Neural progenitor cell (in vitro differentiated cells): Measurements from ENCODE around the gene BCAS3. TPM values are rescaled to one million over a fixed set of nuclear protein-coding genes. Genes with fewer than 3 reads are reported as not detected.

Experiments
- DNase-seq: peaks from one replicate; pipeline ENCODE4 v3.0.0-alpha.2; 2016; ENCODE audit warnings: low spot score
- H2AFZ ChIP-seq: fragments of 200-600 bp; sonication (generic); replicated peaks from 2 replicates; pipeline ENCODE4 v1.6.1; 2016; ENCODE audit warnings: antibody characterized with exemption
- H3F3A ChIP-seq: fragments of 200-600 bp; sonication (generic); 2 replicates; pipeline ENCODE4 v1.6.1; 2016; ENCODE audit warnings: antibody characterized with exemption, low read depth
- H3K27ac ChIP-seq: fragments of 200-600 bp; sonication (generic); 2 replicates; pipeline ENCODE4 v1.5.1; 2016; ENCODE audit warnings: mild to moderate bottlenecking
- H3K27me3 ChIP-seq: fragments of 200-600 bp; sonication (generic); 2 replicates; pipeline ENCODE4 v1.6.1; 2016; ENCODE audit warnings: mild to moderate bottlenecking, moderate library complexity
- H3K36me3 ChIP-seq: fragments of 200-600 bp; sonication (generic); 2 replicates; pipeline ENCODE4 v1.5.1; 2016
- H3K4me1 ChIP-seq: fragments of 200-600 bp; sonication (generic); 2 replicates; pipeline ENCODE4 v1.6.1; 2016; ENCODE audit warnings: mixed run types
- H3K4me2 ChIP-seq: fragments of 200-600 bp; sonication (generic); 2 replicates; pipeline ENCODE4 v1.6.1; 2016
- H3K4me3 ChIP-seq: fragments of 200-600 bp; sonication (generic); 2 replicates; pipeline ENCODE4 v1.5.1; 2016
- H3K79me2 ChIP-seq: fragments of 200-600 bp; sonication (generic); 2 replicates; pipeline ENCODE4 v1.6.1; 2016; ENCODE audit warnings: low read depth
- H3K9ac ChIP-seq: fragments of 200-600 bp; sonication (generic); 2 replicates; pipeline ENCODE4 v1.6.1; 2016
- H3K9me3 ChIP-seq: fragments of 200-600 bp; sonication (generic); 2 replicates; pipeline ENCODE4 v1.5.1; 2016; ENCODE audit warnings: low read depth
- H4K20me1 ChIP-seq: fragments of 200-600 bp; sonication (generic); 2 replicates; pipeline ENCODE4 v1.6.1; 2016; ENCODE audit warnings: low read depth
- H3K27ac Mint-ChIP-seq: 3 replicates; pipeline ENCODE4 v1.8.0; 2021; ENCODE audit warnings: mixed read lengths
- H3K27me3 Mint-ChIP-seq: 2 replicates; pipeline ENCODE4 v1.8.0; 2022; ENCODE audit warnings: low read depth, mild to moderate bottlenecking, inconsistent platforms, moderate library complexity, mixed read lengths; ENCODE audit not compliant: insufficient read depth
- H3K36me3 Mint-ChIP-seq: 3 replicates; pipeline ENCODE4 v1.8.0; 2021; ENCODE audit warnings: mixed read lengths
- H3K4me1 Mint-ChIP-seq: 3 replicates; pipeline ENCODE4 v1.8.0; 2021; ENCODE audit warnings: mixed read lengths
- H3K4me3 Mint-ChIP-seq: 3 replicates; pipeline ENCODE4 v1.8.0; 2021; ENCODE audit warnings: mild to moderate bottlenecking, moderate library complexity, mixed read lengths
- H3K9me3 Mint-ChIP-seq: 3 replicates; pipeline ENCODE4 v1.8.0; 2020; ENCODE audit warnings: mixed read lengths
- CTCF ChIP-seq: fragments of 200-600 bp; sonication (generic); IDR thresholded peaks from 2 replicates; pipeline ENCODE4 v1.5.1; 2017; ENCODE audit warnings: antibody characterized with exemption, mild to moderate bottlenecking
- EZH2 ChIP-seq: fragments of 200-600 bp; sonication (generic); IDR thresholded peaks from 2 replicates; pipeline ENCODE4 v1.6.1; 2017; ENCODE audit warnings: antibody characterized with exemption, mild to moderate bottlenecking, moderate library complexity
- EZH2phosphoT487 ChIP-seq: fragments of 200-600 bp; sonication (generic); IDR thresholded peaks from 2 replicates; pipeline ENCODE4 v1.6.1; 2017; ENCODE audit warnings: antibody characterized with exemption
- total RNA-seq: library from RNA; depleted of rRNA; stranded (reverse); fragments of >200 nt; gene quantifications from 2 replicates; pipeline ENCODE4 v1.2.3, GENCODE V29; 2015; ENCODE audit warnings: low replicate concordance

The BCAS3 gene
- total RNA-seq, 1 donor from 2014 or later, result 60.9 TPM

GRCh38 chr17:61405686-61406536 is 728.3 kb downstream of the BCAS3 start:
- H3K27ac Mint-ChIP-seq, result no peak overlapping the region
- Histone ChIP-seq H3F3A (peaks cover 19% of the 10 kb centered on the region), H3K79me2 (no peaks in the 10 kb centered on the region), H3K4me3 (peak overlapping the region; percentile 36), H3K4me2 (peak overlapping the region; percentile 69), H4K20me1 (peaks cover 94% of the 10 kb centered on the region), H3K27me3 (peaks cover 100% of the 10 kb centered on the region), H2AFZ (no peak overlapping the region), H3K36me3 (no peaks in the 10 kb centered on the region), H3K9me3 (no peaks in the 10 kb centered on the region), H3K4me1 (peaks cover 13% of the 10 kb centered on the region), H3K9ac (no peak overlapping the region), H3K27ac (no peak overlapping the region)
- DNase-seq, result no peak
- H3K9me3 Mint-ChIP-seq, result peaks cover 3% of the 10 kb centered on the region
- peak overlapping the region; percentile 31 for H3K4me3 Mint-ChIP-seq
- no peaks in the 10 kb centered on the region for H3K36me3 Mint-ChIP-seq
- peaks cover 84% of the 10 kb centered on the region for H3K27me3 Mint-ChIP-seq
- TF ChIP-seq CTCF (no peak), EZH2 (peak; percentile 55), EZH2phosphoT487 (no peak)
- peaks cover 22% of the 10 kb centered on the region for H3K4me1 Mint-ChIP-seq

DNA sequence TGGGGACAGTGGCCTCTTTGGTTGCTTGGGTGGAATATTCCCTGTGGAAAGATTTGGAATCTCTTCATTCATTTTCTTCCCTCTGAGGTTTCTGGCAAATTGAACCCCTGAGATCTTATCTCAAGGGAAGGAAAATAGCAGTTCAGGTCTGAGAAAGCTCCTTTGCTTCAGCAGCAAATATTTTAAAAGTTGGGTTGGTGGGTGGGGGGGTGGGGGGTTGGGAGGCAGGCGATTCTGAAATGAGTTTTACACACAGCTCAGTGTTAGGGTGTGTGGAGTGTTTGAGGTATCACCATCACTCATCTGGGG is 728.8 kb downstream of the BCAS3 start:
- Mint-ChIP-seq H3K27me3 (peaks cover 81% of the 10 kb centered on the region), H3K9me3 (peaks cover 3% of the 10 kb centered on the region), H3K27ac (no peak overlapping the region), H3K4me3 (peak overlapping the region; percentile 31), H3K36me3 (no peaks in the 10 kb centered on the region), H3K4me1 (peaks cover 19% of the 10 kb centered on the region)
- H3K9ac ChIP-seq, result no peak overlapping the region
- no peak overlapping the region for H3K4me2 ChIP-seq
- no peak for TF ChIP-seq EZH2
- no peak for TF ChIP-seq CTCF
- TF ChIP-seq EZH2phosphoT487, result no peak
- H3K9me3 ChIP-seq, result no peaks in the 10 kb centered on the region
- peaks cover 25% of the 10 kb centered on the region for H3F3A ChIP-seq
- no peaks in the 10 kb centered on the region for H3K36me3 ChIP-seq
- H3K4me1 ChIP-seq, result peaks cover 13% of the 10 kb centered on the region
- no peaks in the 10 kb centered on the region for H3K79me2 ChIP-seq
- H3K27me3 ChIP-seq, result peaks cover 100% of the 10 kb centered on the region
- no peak overlapping the region for H3K4me3 ChIP-seq
- peaks cover 88% of the 10 kb centered on the region for H4K20me1 ChIP-seq
- no peak overlapping the region for H2AFZ ChIP-seq
- no peak overlapping the region for H3K27ac ChIP-seq
- no peak for DNase-seq

- TF ChIP-seq CTCF (no peak), EZH2 (no peak), EZH2phosphoT487 (no peak)
- Mint-ChIP-seq H3K36me3 (no peaks in the 10 kb centered on the region), H3K27me3 (peaks cover 75% of the 10 kb centered on the region), H3K4me3 (no peak overlapping the region), H3K27ac (no peak overlapping the region), H3K9me3 (peaks cover 3% of the 10 kb centered on the region), H3K4me1 (peaks cover 19% of the 10 kb centered on the region)
- Histone ChIP-seq H3K4me1 (peaks cover 13% of the 10 kb centered on the region), H4K20me1 (peaks cover 84% of the 10 kb centered on the region), H3K9me3 (no peaks in the 10 kb centered on the region), H3K9ac (no peak overlapping the region), H3K4me3 (no peak overlapping the region), H3K79me2 (no peaks in the 10 kb centered on the region), H3K27me3 (peaks cover 100% of the 10 kb centered on the region), H3K4me2 (no peak overlapping the region), H3K36me3 (no peaks in the 10 kb centered on the region), H3K27ac (no peak overlapping the region), H2AFZ (no peak overlapping the region), H3F3A (peaks cover 30% of the 10 kb centered on the region)
- DNase-seq, result no peak
These were observed 729.6 kb downstream of the BCAS3 start for GRCh38 chr17:61406971-61407911.
